ENCODE data around the gene NEDD9.

Gene NEDD9

GRCh38 chr6:11258260-11259237 lies 26.1 kb upstream of the NEDD9 start:
- no peak for TF ChIP-seq ZFX (IDR thresholded peaks at IDR 0.05)
- TF ChIP-seq, protein P1, sequence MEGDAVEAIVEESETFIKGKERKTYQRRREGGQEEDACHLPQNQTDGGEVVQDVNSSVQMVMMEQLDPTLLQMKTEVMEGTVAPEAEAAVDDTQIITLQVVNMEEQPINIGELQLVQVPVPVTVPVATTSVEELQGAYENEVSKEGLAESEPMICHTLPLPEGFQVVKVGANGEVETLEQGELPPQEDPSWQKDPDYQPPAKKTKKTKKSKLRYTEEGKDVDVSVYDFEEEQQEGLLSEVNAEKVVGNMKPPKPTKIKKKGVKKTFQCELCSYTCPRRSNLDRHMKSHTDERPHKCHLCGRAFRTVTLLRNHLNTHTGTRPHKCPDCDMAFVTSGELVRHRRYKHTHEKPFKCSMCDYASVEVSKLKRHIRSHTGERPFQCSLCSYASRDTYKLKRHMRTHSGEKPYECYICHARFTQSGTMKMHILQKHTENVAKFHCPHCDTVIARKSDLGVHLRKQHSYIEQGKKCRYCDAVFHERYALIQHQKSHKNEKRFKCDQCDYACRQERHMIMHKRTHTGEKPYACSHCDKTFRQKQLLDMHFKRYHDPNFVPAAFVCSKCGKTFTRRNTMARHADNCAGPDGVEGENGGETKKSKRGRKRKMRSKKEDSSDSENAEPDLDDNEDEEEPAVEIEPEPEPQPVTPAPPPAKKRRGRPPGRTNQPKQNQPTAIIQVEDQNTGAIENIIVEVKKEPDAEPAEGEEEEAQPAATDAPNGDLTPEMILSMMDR (conservative IDR thresholded peaks at IDR 0.05), result no peak
- no peak overlapping the region for H3K27ac ChIP-seq

DNA sequence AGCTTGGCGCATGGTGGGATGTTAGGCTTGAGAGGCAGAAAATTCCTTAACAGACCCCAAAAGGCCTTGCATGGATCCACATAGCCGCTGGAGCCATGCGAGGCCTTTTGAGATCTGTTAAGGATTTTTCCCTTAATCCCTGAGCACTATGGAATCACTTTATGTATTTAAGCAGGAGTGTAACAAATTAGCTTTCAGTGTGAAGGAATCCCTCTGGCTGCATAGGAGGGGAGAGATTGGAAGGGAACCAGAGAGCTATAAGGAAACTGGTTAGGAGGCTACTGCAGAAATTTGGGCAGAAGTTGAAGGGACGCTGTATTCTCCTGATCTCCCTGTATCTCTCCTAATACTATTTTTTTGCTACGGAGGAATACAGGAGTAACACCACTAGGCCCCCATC lies 23.1 kb upstream of the NEDD9 start:
- TF ChIP-seq, protein P1 (conservative IDR thresholded peaks at IDR 0.05), result no peak
- TF ChIP-seq ZFX (IDR thresholded peaks at IDR 0.05), result no peak
- no peak overlapping the region for H3K27ac ChIP-seq

DNA sequence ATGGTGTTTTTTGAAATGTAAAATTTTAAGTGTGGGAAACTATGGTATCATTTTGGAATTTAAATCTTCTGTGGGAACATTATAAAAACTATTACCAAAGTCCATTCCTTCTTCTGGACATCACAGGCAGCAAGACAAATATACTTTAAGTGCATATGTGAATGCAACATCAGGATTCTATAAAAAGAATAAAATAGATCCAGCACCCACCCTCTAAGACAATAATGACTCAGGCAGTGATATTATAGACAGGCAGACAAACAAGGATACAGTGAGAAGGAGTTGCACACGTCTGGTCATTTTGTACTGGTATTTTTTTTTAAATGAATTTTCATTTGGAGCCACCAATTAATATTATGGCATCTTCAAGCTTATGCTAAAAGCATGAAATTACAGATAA lies 21.1 kb upstream of the NEDD9 start:
- no peak overlapping the region for H3K27ac ChIP-seq
- TF ChIP-seq, protein P1 (conservative IDR thresholded peaks at IDR 0.05), result no peak
- TF ChIP-seq ZFX (IDR thresholded peaks at IDR 0.05), result no peak

GRCh38 chr6:11251553-11252360 lies 19.3 kb upstream of the NEDD9 start:
- TF ChIP-seq ZFX (IDR thresholded peaks at IDR 0.05), result no peak
- TF ChIP-seq, protein P1 (conservative IDR thresholded peaks at IDR 0.05), result no peak

DNA sequence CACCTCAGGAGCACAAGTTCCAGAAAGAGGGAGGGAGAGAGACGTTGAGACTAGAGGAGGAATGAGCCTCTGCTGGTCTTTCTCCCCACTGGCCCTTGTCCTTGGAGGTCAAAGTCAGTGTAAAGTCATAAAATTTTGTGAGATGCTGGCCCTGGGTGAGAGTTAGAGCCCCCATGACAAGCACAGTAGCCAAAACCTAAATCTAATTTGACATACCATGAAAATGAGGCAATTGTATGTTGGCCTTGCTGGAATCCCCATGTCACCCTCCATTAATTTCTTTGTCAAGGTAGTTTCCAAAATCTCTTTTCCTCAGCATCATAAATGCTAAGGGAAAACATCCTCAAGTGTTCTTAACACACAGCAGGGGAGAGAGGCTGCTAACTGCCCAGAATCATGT lies 17.6 kb upstream of the NEDD9 start:
- no peak for TF ChIP-seq ZFX (IDR thresholded peaks at IDR 0.05)
- TF ChIP-seq, protein P1 (conservative IDR thresholded peaks at IDR 0.05), result no peak
- H3K27ac ChIP-seq, result no peak overlapping the region

More at GRCh38 chr6:11251553-11252360, 19.3 kb upstream of the NEDD9 start:
- H3K27ac ChIP-seq, result no peak overlapping the region

GRCh38 chr6:11248974-11249761 lies 16.7 kb upstream of the NEDD9 start:
- TF ChIP-seq, protein P1 (conservative IDR thresholded peaks at IDR 0.05), result no peak
- no peak for TF ChIP-seq ZFX (IDR thresholded peaks at IDR 0.05)
- no peak overlapping the region for H3K27ac ChIP-seq
